A549 (cell line): Measurements from ENCODE around the gene TEKTIP1. TPM values are rescaled to one million over a fixed set of nuclear protein-coding genes. Genes with fewer than 3 reads are reported as not detected.

Experiments used
- ATAC-seq, 2 experiments: fragments of 200-7000 bp in 1 of 2; fragments of >200 bp in 1 of 2; cut with Nextera tagmentation in 1 of 2; cut with Tn5 transposase in 1 of 2; 3 replicates each; pipeline versions ENCODE4 v1.8.0 to v1.9.1; 2018 to 2020; ENCODE audit warnings: mild to moderate bottlenecking in 1 of 2, moderate library complexity in 1 of 2
- CTCF ChIA-PET: fragments of 300-600 bp; sonication (Branson Sonifier 250); formaldehyde crosslinking; extraction: SDS; loops from one replicate; lab custom pipeline; 2021; ENCODE audit warnings: antibody characterized with exemption, inconsistent platforms; lab: Yijun Ruan, JAX
- POLR2A ChIA-PET: fragments of 350-600 bp; formaldehyde crosslinking; extraction: SDS; loops from one replicate; lab custom pipeline; 2021; ENCODE audit warnings: antibody characterized with exemption, inconsistent platforms; lab: Yijun Ruan, JAX
- DNase-seq, 2 experiments: peaks; one replicate each; pipeline versions ENCODE4 v3.0.0 to v3.0.0-alpha.2; 2011 to 2016; ENCODE audit warnings: low read depth in 1 of 2, low spot score in 1 of 2
- FAIRE-seq: peaks from 2 replicates; lab custom pipeline; 2011; peaks lifted over from hg19 to GRCh38; lab: Jason Lieb, UNC
- H3K27ac ChIP-seq, 2 experiments: fragments of >200 bp; sonication (Bioruptor Twin); formaldehyde crosslinking; 3 replicates each; pipeline ENCODE4 v1.5.1; 2016 to 2017
- H3K4me1 ChIP-seq: fragments of >200 bp; sonication (Bioruptor Twin); formaldehyde crosslinking; 3 replicates; pipeline ENCODE4 v1.6.1; 2016
- H3K4me2 ChIP-seq: fragments of >200 bp; sonication (Bioruptor Twin); formaldehyde crosslinking; 3 replicates; pipeline ENCODE4 v1.6.1; 2016
- H3K4me3 ChIP-seq: fragments of >200 bp; sonication (Bioruptor Twin); formaldehyde crosslinking; 3 replicates; pipeline ENCODE4 v1.5.1; 2016
- H3K9me3 ChIP-seq: fragments of >200 bp; sonication (Bioruptor Twin); formaldehyde crosslinking; 3 replicates; pipeline ENCODE4 v1.6.1; 2016
- BCL3 ChIP-seq: fragments of >200 bp; sonication (Bioruptor Twin); formaldehyde crosslinking; IDR thresholded peaks from 3 replicates; pipeline ENCODE4 v1.6.1; 2016
- BHLHE40 ChIP-seq: IDR thresholded peaks from 2 replicates; pipeline ENCODE4 v1.6.1; 2012; ENCODE audit warnings: low read depth, low read length, inconsistent platforms
- CBX2 ChIP-seq: fragments of 200-600 bp; sonication (generic); IDR thresholded peaks from 2 replicates; pipeline ENCODE4 v1.6.1; 2016; ENCODE audit warnings: low read depth, mild to moderate bottlenecking, borderline replicate concordance
- CHD2 ChIP-seq: fragments of 150-350 bp; IDR thresholded peaks from 2 replicates; pipeline ENCODE4 v1.6.1; 2014; ENCODE audit warnings: low read length; ENCODE audit not compliant: partially characterized antibody
- EHF ChIP-seq: fragments of 250-450 bp; sonication (Bioruptor Pico); IDR thresholded peaks from 2 replicates; pipeline ENCODE4 v1.5.0; 2020; ENCODE audit warnings: mild to moderate bottlenecking
- ESRRA ChIP-seq: fragments of 150-350 bp; IDR thresholded peaks from 2 replicates; pipeline ENCODE4 v1.6.1; 2014; ENCODE audit warnings: mild to moderate bottlenecking, low read length, borderline replicate concordance
- FOSB ChIP-seq: fragments of 250-450 bp; sonication (Bioruptor Pico); IDR thresholded peaks from 2 replicates; pipeline ENCODE4 v1.5.0; 2020; ENCODE audit warnings: mild to moderate bottlenecking, moderate library complexity
- HES2 ChIP-seq: fragments of >200 bp; sonication (Bioruptor Twin); formaldehyde crosslinking; IDR thresholded peaks from 2 replicates; pipeline ENCODE4 v1.6.1; 2016
- HMGXB4 ChIP-seq: fragments of 250-450 bp; sonication (Bioruptor Pico); IDR thresholded peaks from 2 replicates; pipeline ENCODE4 v1.5.0; 2021; ENCODE audit warnings: mild to moderate bottlenecking, moderate library complexity, borderline replicate concordance
- HOXB13 ChIP-seq: fragments of 250-450 bp; sonication (Bioruptor Pico); IDR thresholded peaks from 2 replicates; pipeline ENCODE4 v1.5.0; 2020; ENCODE audit warnings: low read depth, mild to moderate bottlenecking, moderate library complexity
- HOXB5 ChIP-seq: fragments of 250-450 bp; sonication (Bioruptor Pico); IDR thresholded peaks from 2 replicates; pipeline ENCODE4 v1.5.0; 2020; ENCODE audit warnings: mild to moderate bottlenecking, moderate library complexity
- KDM1A ChIP-seq: fragments of 200-600 bp; sonication (generic); IDR thresholded peaks from 2 replicates; pipeline ENCODE4 v1.6.1; 2016; ENCODE audit warnings: low read depth, mild to moderate bottlenecking
- MAZ ChIP-seq: fragments of 150-350 bp; IDR thresholded peaks from 2 replicates; pipeline ENCODE4 v1.6.1; 2014; ENCODE audit warnings: antibody characterized with exemption, low read depth, low read length, borderline replicate concordance
- MYC ChIP-seq: IDR thresholded peaks from 2 replicates; pipeline ENCODE4 v1.6.1; 2012; ENCODE audit warnings: mild to moderate bottlenecking, inconsistent platforms, low read length, improper control_type of control experiment, borderline replicate concordance
- NFE2L2 ChIP-seq: fragments of 150-350 bp; conservative IDR thresholded peaks from 2 replicates; pipeline ENCODE4 v1.6.1; 2014; ENCODE audit warnings: low read length
- NPAS2 ChIP-seq: fragments of 250-450 bp; sonication (Bioruptor Pico); IDR thresholded peaks from 2 replicates; pipeline ENCODE4 v1.8.0; 2022; ENCODE audit warnings: mild to moderate bottlenecking, moderate library complexity, borderline replicate concordance
- NR3C1 ChIP-seq: fragments of >200 bp; sonication (Bioruptor Twin); formaldehyde crosslinking; IDR thresholded peaks from 3 replicates; pipeline ENCODE4 v1.6.1; 2017
- PBX3 ChIP-seq: IDR thresholded peaks from 2 replicates; pipeline ENCODE4 v1.6.1; 2012
- PHF8 ChIP-seq: fragments of 200-600 bp; sonication (generic); IDR thresholded peaks from 2 replicates; pipeline ENCODE4 v1.6.1; 2016; ENCODE audit warnings: low read depth, mild to moderate bottlenecking, antibody characterized with exemption, moderate library complexity, borderline replicate concordance
- POLR2AphosphoS2 ChIP-seq: conservative IDR thresholded peaks from 2 replicates; pipeline ENCODE4 v1.6.1; 2012; ENCODE audit warnings: low read length, improper control_type of control experiment, inconsistent platforms
- RARB ChIP-seq: fragments of 250-450 bp; sonication (Bioruptor Pico); IDR thresholded peaks from 2 replicates; pipeline ENCODE4 v1.8.0; 2021; ENCODE audit warnings: mild to moderate bottlenecking, moderate library complexity
- REST ChIP-seq: fragments of 200-600 bp; sonication (generic); IDR thresholded peaks from 2 replicates; pipeline ENCODE4 v1.6.1; 2016; ENCODE audit warnings: antibody characterized with exemption, mild to moderate bottlenecking, moderate library complexity
- RFX5 ChIP-seq: fragments of 450-650 bp; IDR thresholded peaks from 2 replicates; pipeline ENCODE4 v1.7.1; 2014; ENCODE audit warnings: antibody characterized with exemption, mild to moderate bottlenecking, moderate library complexity
- SMC3 ChIP-seq: fragments of >200 bp; sonication (Bioruptor Twin); formaldehyde crosslinking; IDR thresholded peaks from 3 replicates; pipeline ENCODE4 v1.6.1; 2018; ENCODE audit warnings: inconsistent platforms
- SREBF2 ChIP-seq: fragments of 450-650 bp; IDR thresholded peaks from 2 replicates; pipeline ENCODE4 v1.6.1; 2014; ENCODE audit warnings: mild to moderate bottlenecking, moderate library complexity
- ZNF302 ChIP-seq: fragments of 250-450 bp; sonication (Bioruptor Pico); IDR thresholded peaks from 2 replicates; pipeline ENCODE4 v1.9.0; 2021; ENCODE audit warnings: inconsistent platforms, mild to moderate bottlenecking, moderate library complexity
- WGBS: methylation state at CpG from one replicate; pipeline ENCODE4 v1.1.6; 2017; ENCODE audit errors: missing lambda C conversion rate; 5-methylcytosine and 5-hydroxymethylcytosine counted together
- polyA plus RNA-seq, 4 experiments: library from polyadenylated mRNA; depleted of rRNA in 3 of 4; stranded (reverse); fragments of >200 nt; fragmentation: RNase III in 1 of 4; extraction: RNeasy Plus Mini Kit Qiagen cat#74134 plus additional on column Dnase treatment in 1 of 4; gene quantifications; 2 replicates in 3 of 4; 3 replicates in 1 of 4; pipeline ENCODE4 v1.2.3, GENCODE V29; 2011 to 2017

The TEKTIP1 gene
- polyA plus RNA-seq, 2 of the 4 experiments (the other 2 are of a cell fraction): not detected

- TF ChIP-seq REST (no peak), NFE2L2 (no peak), SMC3 (no peak), HOXB13 (CRISPR knock-in tag) (no peak), BCL3 (no peak), NPAS2 (CRISPR knock-in tag) (no peak), ZNF302 (CRISPR knock-in tag) (no peak), CHD2 (no peak)
- TF ChIP-seq, all 56 proteins: peak for 0
These were observed 20.3 kb upstream of the TEKTIP1 start (continued) for GRCh38 chr19:3518659-3519058.

GRCh38 chr19:3519126-3519525, 19.8 kb upstream of the TEKTIP1 start:
- Histone ChIP-seq H3K4me3 (no peak overlapping the region), H3K4me1 (peaks cover 13% of the 10 kb centered on the region; the same call in 2 of the 3 replicates), H3K4me2 (no peak overlapping the region), H3K9me3 (no peaks in the 10 kb centered on the region), H3K27ac (no peak overlapping the region)
- DNase-seq (no peak), ATAC-seq (no peak), FAIRE-seq (no peak)
- TF ChIP-seq MAZ (no peak), PHF8 (no peak), HOXB5 (no peak), CHD2 (no peak), MYC (no peak), POLR2AphosphoS2 (no peak), KDM1A (no peak), NR3C1 (no peak), SREBF2 (no peak), RFX5 (no peak)
- POLR2A ChIA-PET: no interaction called here
- WGBS: 95% methylated on average over 8 of the region's 18 CpGs
- CTCF ChIA-PET: interaction anchor here (3.2 kb wide), 1 partner anchor 26 kb away, joined by 12 read pairs; no protein-coding TSS in a partner anchor

- Histone ChIP-seq H3K4me2 (no peak overlapping the region), H3K4me1 (peaks cover 13% of the 10 kb centered on the region; the same call in 2 of the 3 replicates), H3K27ac (no peak overlapping the region), H3K9me3 (no peaks in the 10 kb centered on the region), H3K4me3 (no peak overlapping the region)
- ATAC-seq (peak in 1 of 2 experiments; percentile 37; a peak in 2 of 6 replicates), FAIRE-seq (no peak), DNase-seq (no peak)
- POLR2A ChIA-PET: no interaction called here
- CTCF ChIA-PET: interaction anchor here (1.3 kb wide), 1 partner anchor 25 kb away, joined by 3 read pairs; no protein-coding TSS in a partner anchor
- 92% methylated on average over 27 of the region's 37 CpGs for WGBS
- TF ChIP-seq CBX2 (no peak), ESRRA (no peak), HES2 (no peak), EHF (CRISPR knock-in tag) (no peak), HMGXB4 (CRISPR knock-in tag) (no peak), MYC (no peak), PHF8 (no peak), SMC3 (no peak), SREBF2 (no peak), PBX3 (no peak), RARB (CRISPR knock-in tag) (no peak), FOSB (CRISPR knock-in tag) (no peak), BHLHE40 (no peak)
These were observed 18.5 kb upstream of the TEKTIP1 start for GRCh38 chr19:3520166-3521103.
